PC-3 (cell line): ENCODE measurements around the gene ZNF407. TPM values are rescaled to one million over a fixed set of nuclear protein-coding genes. Genes with fewer than 3 reads are reported as not detected.

Experiments
- ATAC-seq: fragments of 200-7000 bp; cut with Tn5 transposase; 2 replicates; pipeline ENCODE4 v1.9.1; 2020; ENCODE audit warnings: mild to moderate bottlenecking, moderate library complexity
- BruUV-seq: library from RNA; stranded (reverse); fragments of 400-500 nt; replicated peaks from 2 replicates; lab custom pipeline; 2021; lab: Mats Ljungman, UMichigan
- CTCF ChIA-PET: fragments of 300-600 bp; sonication (Branson Sonifier 250); formaldehyde crosslinking; loops from one replicate; lab custom pipeline; 2022; ENCODE audit warnings: antibody characterized with exemption; lab: Charles Lee
- POLR2A ChIA-PET: fragments of 300-600 bp; sonication (Branson Sonifier 250); formaldehyde crosslinking; loops from one replicate; lab custom pipeline; 2022; ENCODE audit warnings: antibody characterized with exemption; ENCODE audit not compliant: unreplicated experiment; lab: Charles Lee
- DNase-seq: peaks from one replicate; pipeline ENCODE4 v3.0.0-alpha.2; 2015
- H2AFZ ChIP-seq: fragments of 300-600 bp; sonication (generic); 2 replicates; pipeline ENCODE4 v1.6.0; 2016; ENCODE audit warnings: antibody characterized with exemption, low read length
- H3F3A ChIP-seq: fragments of 300-600 bp; sonication (generic); one replicate; pipeline ENCODE4 v1.6.0; 2017; ENCODE audit warnings: antibody characterized with exemption, low read length, control low read depth, mild to moderate bottlenecking; ENCODE audit not compliant: unreplicated experiment
- H3K27ac ChIP-seq: fragments of 300-600 bp; sonication (generic); 2 replicates; pipeline ENCODE4 v1.5.1; 2016; ENCODE audit warnings: mild to moderate bottlenecking, low read length
- H3K27me3 ChIP-seq: fragments of 300-600 bp; sonication (generic); 2 replicates; pipeline ENCODE4 v1.6.1; 2016; ENCODE audit warnings: low read length, mixed read lengths
- H3K36me3 ChIP-seq: fragments of 300-600 bp; sonication (generic); 2 replicates; pipeline ENCODE4 v1.6.1; 2016; ENCODE audit warnings: low read depth, mixed run types, low read length, mixed read lengths
- H3K4me1 ChIP-seq: fragments of 300-600 bp; sonication (generic); 2 replicates; pipeline ENCODE4 v1.5.1; 2016; ENCODE audit warnings: low read length; ENCODE audit not compliant: insufficient read depth
- H3K4me2 ChIP-seq: fragments of 300-600 bp; sonication (generic); 2 replicates; pipeline ENCODE4 v1.6.0; 2016; ENCODE audit warnings: low read length
- H3K4me3 ChIP-seq: fragments of 300-600 bp; sonication (generic); 2 replicates; pipeline ENCODE4 v1.5.1; 2016; ENCODE audit warnings: mild to moderate bottlenecking, low read length, mixed read lengths
- H3K79me2 ChIP-seq: fragments of 300-600 bp; sonication (generic); 2 replicates; pipeline ENCODE4 v1.6.1; 2017; ENCODE audit warnings: low read length, mixed read lengths
- H3K9ac ChIP-seq: fragments of 300-600 bp; sonication (generic); 2 replicates; pipeline ENCODE4 v1.6.0; 2016; ENCODE audit warnings: mild to moderate bottlenecking, low read length
- H3K9me2 ChIP-seq: fragments of 300-600 bp; sonication (generic); replicated peaks from 2 replicates; pipeline ENCODE4 v1.6.1; 2016; ENCODE audit warnings: mixed run types, low read length, mixed read lengths
- H3K9me3 ChIP-seq: fragments of 300-600 bp; sonication (generic); 2 replicates; pipeline ENCODE4 v1.6.1; 2016; ENCODE audit warnings: low read length, mixed read lengths
- H4K20me1 ChIP-seq: fragments of 300-600 bp; sonication (generic); 2 replicates; pipeline ENCODE4 v1.6.1; 2016; ENCODE audit warnings: low read length, mixed read lengths
- EZH2 ChIP-seq: fragments of 300-600 bp; sonication (generic); IDR thresholded peaks from one replicate; pipeline ENCODE4 v1.6.1; 2017; ENCODE audit warnings: antibody characterized with exemption, mild to moderate bottlenecking, low read length; ENCODE audit not compliant: unreplicated experiment
- EZH2phosphoT487 ChIP-seq: fragments of 300-600 bp; sonication (generic); IDR thresholded peaks from 2 replicates; pipeline ENCODE4 v1.6.1; 2018; ENCODE audit warnings: mild to moderate bottlenecking, antibody characterized with exemption, low read length, borderline replicate concordance
- intact Hi-C: fragments of 100-400 bp; cut with micrococcal nuclease; formaldehyde crosslinking; loops from 2 replicates; pipeline ENCODE4 v1.9.0; 2023
- total RNA-seq: library from RNA; depleted of rRNA; stranded (reverse); fragments of >200 nt; gene quantifications from 2 replicates; pipeline ENCODE4 v1.2.3, GENCODE V29; 2014
- TF ChIP-seq, protein P1 (sequence below): fragments of 300-600 bp; sonication (generic); conservative IDR thresholded peaks from 2 replicates; pipeline ENCODE4 v1.5.1; 2017; ENCODE audit warnings: antibody characterized with exemption, low read depth, mild to moderate bottlenecking, low read length

Gene ZNF407
- total RNA-seq, 1 experiment from 2014 or later = 9.3 TPM

DNA sequence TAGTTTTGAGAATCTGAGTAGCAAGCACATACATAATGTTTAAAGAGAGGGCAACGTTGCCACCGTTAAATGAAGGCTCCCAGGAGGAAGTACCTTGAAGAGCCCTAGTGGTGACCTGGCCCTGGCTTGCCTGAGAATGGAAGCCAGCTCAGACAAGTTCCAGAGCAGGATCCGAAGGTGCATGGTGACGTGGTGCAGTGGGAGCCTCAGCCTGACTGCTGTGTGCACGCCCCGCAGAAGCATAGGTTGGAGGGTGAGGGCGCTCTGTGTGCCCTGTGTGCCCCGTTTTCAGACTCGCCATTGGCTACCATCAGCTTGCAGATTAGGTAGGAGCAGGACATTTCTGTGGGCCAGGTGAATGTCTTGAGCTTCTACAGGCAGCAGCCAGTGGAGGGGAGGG lies 68.2 kb downstream of the ZNF407 start:
- POLR2A ChIA-PET = no interaction called here

GRCh38 chr18:74669136-74669798 lies 71.6 kb downstream of the ZNF407 start:
- no peak for ATAC-seq
- CTCF ChIA-PET = no interaction called here

More for the DNA sequence above, 68.2 kb downstream of the ZNF407 start:
- H3K4me3 ChIP-seq = no peak overlapping the region
- no peaks in the 10 kb centered on the region for H3K27me3 ChIP-seq
- H3K79me2 ChIP-seq = no peaks in the 10 kb centered on the region
- DNase-seq (no peak), ATAC-seq (no peak)
- no peak overlapping the region for H3K4me2 ChIP-seq
- intact Hi-C loops = no loop called here
- H2AFZ ChIP-seq = no peak overlapping the region
- H3K4me1 ChIP-seq = no peaks in the 10 kb centered on the region
- H3K9me2 ChIP-seq = no peaks in the 10 kb centered on the region
- H4K20me1 ChIP-seq = no peaks in the 10 kb centered on the region
- H3K9me3 ChIP-seq = no peaks in the 10 kb centered on the region
- no peak overlapping the region for H3K9ac ChIP-seq
- TF ChIP-seq EZH2 = no peak
- TF ChIP-seq, protein P1, sequence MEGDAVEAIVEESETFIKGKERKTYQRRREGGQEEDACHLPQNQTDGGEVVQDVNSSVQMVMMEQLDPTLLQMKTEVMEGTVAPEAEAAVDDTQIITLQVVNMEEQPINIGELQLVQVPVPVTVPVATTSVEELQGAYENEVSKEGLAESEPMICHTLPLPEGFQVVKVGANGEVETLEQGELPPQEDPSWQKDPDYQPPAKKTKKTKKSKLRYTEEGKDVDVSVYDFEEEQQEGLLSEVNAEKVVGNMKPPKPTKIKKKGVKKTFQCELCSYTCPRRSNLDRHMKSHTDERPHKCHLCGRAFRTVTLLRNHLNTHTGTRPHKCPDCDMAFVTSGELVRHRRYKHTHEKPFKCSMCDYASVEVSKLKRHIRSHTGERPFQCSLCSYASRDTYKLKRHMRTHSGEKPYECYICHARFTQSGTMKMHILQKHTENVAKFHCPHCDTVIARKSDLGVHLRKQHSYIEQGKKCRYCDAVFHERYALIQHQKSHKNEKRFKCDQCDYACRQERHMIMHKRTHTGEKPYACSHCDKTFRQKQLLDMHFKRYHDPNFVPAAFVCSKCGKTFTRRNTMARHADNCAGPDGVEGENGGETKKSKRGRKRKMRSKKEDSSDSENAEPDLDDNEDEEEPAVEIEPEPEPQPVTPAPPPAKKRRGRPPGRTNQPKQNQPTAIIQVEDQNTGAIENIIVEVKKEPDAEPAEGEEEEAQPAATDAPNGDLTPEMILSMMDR = no peak
- TF ChIP-seq EZH2phosphoT487 = no peak
- H3F3A ChIP-seq = no peaks in the 10 kb centered on the region
- H3K36me3 ChIP-seq = no peaks in the 10 kb centered on the region
- H3K27ac ChIP-seq = no peak overlapping the region
- CTCF ChIA-PET = no interaction called here
- no TSS peak for BruUV-seq

GRCh38 chr18:74672371-74672770 lies 74.7 kb downstream of the ZNF407 start:
- H3K9ac ChIP-seq = no peak overlapping the region
- DNase-seq (no peak), ATAC-seq (no peak)
- intact Hi-C loops = no loop called here
- CTCF ChIA-PET = no interaction called here
- no peak overlapping the region for H2AFZ ChIP-seq
- no peaks in the 10 kb centered on the region for H3K79me2 ChIP-seq
- no peaks in the 10 kb centered on the region for H3K27me3 ChIP-seq
- POLR2A ChIA-PET = no interaction called here
- TF ChIP-seq, protein P1 = no peak
- no peak for TF ChIP-seq EZH2
- TF ChIP-seq EZH2phosphoT487 = no peak
- no peaks in the 10 kb centered on the region for H3F3A ChIP-seq
- H3K4me2 ChIP-seq = no peak overlapping the region
- no peak overlapping the region for H3K27ac ChIP-seq
- H3K9me3 ChIP-seq = no peaks in the 10 kb centered on the region
- no peak overlapping the region for H3K4me3 ChIP-seq
- no peaks in the 10 kb centered on the region for H4K20me1 ChIP-seq
- H3K9me2 ChIP-seq = no peaks in the 10 kb centered on the region
- peaks cover 3% of the 10 kb centered on the region; the same call in 1 of the 2 replicates for H3K36me3 ChIP-seq
- no TSS peak for BruUV-seq
- peaks cover 6% of the 10 kb centered on the region for H3K4me1 ChIP-seq

More at GRCh38 chr18:74669136-74669798, 71.6 kb downstream of the ZNF407 start:
- intact Hi-C loops = no loop called here
- peaks cover 6% of the 10 kb centered on the region for H3K4me1 ChIP-seq
- BruUV-seq = no TSS peak
- H3K4me2 ChIP-seq = no peak overlapping the region
- H3K9me3 ChIP-seq = no peaks in the 10 kb centered on the region
- no peak overlapping the region for H2AFZ ChIP-seq
- H4K20me1 ChIP-seq = no peaks in the 10 kb centered on the region
- H3K9me2 ChIP-seq = no peaks in the 10 kb centered on the region
- no peak for TF ChIP-seq EZH2
- TF ChIP-seq, protein P1 = no peak
- no peak for TF ChIP-seq EZH2phosphoT487
- H3K36me3 ChIP-seq = no peaks in the 10 kb centered on the region
- no peaks in the 10 kb centered on the region for H3F3A ChIP-seq
- POLR2A ChIA-PET = no interaction called here
- no peak overlapping the region for H3K27ac ChIP-seq
- H3K79me2 ChIP-seq = no peaks in the 10 kb centered on the region
- H3K27me3 ChIP-seq = no peaks in the 10 kb centered on the region
- no peak overlapping the region for H3K9ac ChIP-seq
- H3K4me3 ChIP-seq = no peak overlapping the region
- no peak for DNase-seq
